H9 (cell line): ENCODE data around the gene EPHX1. TPM values are rescaled to one million over a fixed set of nuclear protein-coding genes. Genes with fewer than 3 reads are reported as not detected.
"Not testable (repeated sequence)": the region's sequence is repeated elsewhere in the genome, so short reads cannot be mapped to it uniquely, and the experiment has no call there.

Experiments
- DNase-seq: peaks from one replicate; pipeline ENCODE4 v3.0.0-alpha.2; 2017
- H2AFZ ChIP-seq: one replicate; pipeline ENCODE4 v1.6.1; 2013; ENCODE audit warnings: mild to moderate bottlenecking, low read length, control low read depth, moderate library complexity
- H2AK5ac ChIP-seq: 2 replicates; pipeline ENCODE4 v1.6.1; 2013; ENCODE audit warnings: low read length, control low read depth, mixed read lengths; ENCODE audit not compliant: insufficient read length
- H2BK120ac ChIP-seq: one replicate; pipeline ENCODE4 v1.6.1; 2013; ENCODE audit warnings: low read depth, mild to moderate bottlenecking, low read length, control low read depth, inconsistent platforms; ENCODE audit not compliant: poor library complexity, severe bottlenecking
- H2BK12ac ChIP-seq: 2 replicates; pipeline ENCODE4 v1.6.1; 2013; ENCODE audit warnings: low read length, control low read depth, mixed read lengths, low read depth; ENCODE audit not compliant: insufficient read length
- H2BK15ac ChIP-seq: 2 replicates; pipeline ENCODE4 v1.6.1; 2013; ENCODE audit warnings: low read depth, low read length, control low read depth
- H2BK20ac ChIP-seq: one replicate; pipeline ENCODE4 v1.6.1; 2013; ENCODE audit warnings: low read depth, mild to moderate bottlenecking, low read length, control low read depth, inconsistent platforms; ENCODE audit not compliant: poor library complexity, severe bottlenecking
- H2BK5ac ChIP-seq: 2 replicates; pipeline ENCODE4 v1.6.1; 2013; ENCODE audit warnings: low read length, control low read depth, mixed read lengths; ENCODE audit not compliant: insufficient read length
- H3K14ac ChIP-seq: 2 replicates; pipeline ENCODE4 v1.6.1; 2013; ENCODE audit warnings: low read length, control low read depth; ENCODE audit not compliant: insufficient read depth
- H3K18ac ChIP-seq: 2 replicates; pipeline ENCODE4 v1.6.1; 2013; ENCODE audit warnings: low read depth, mild to moderate bottlenecking, mixed read lengths, low read length, control low read depth; ENCODE audit not compliant: insufficient read length
- H3K23ac ChIP-seq: 2 replicates; pipeline ENCODE4 v1.6.1; 2013; ENCODE audit warnings: low read length, control low read depth, mixed read lengths, low read depth; ENCODE audit not compliant: insufficient read length
- H3K23me2 ChIP-seq: 2 replicates; pipeline ENCODE4 v1.6.1; 2013; ENCODE audit warnings: low read depth, mild to moderate bottlenecking, mixed read lengths, low read length, control low read depth; ENCODE audit not compliant: insufficient read length, poor library complexity, severe bottlenecking
- H3K27ac ChIP-seq: 2 replicates; pipeline ENCODE4 v1.5.1; 2013; ENCODE audit warnings: low read length, control low read depth, mixed read lengths, low read depth; ENCODE audit not compliant: insufficient read length
- H3K27me3 ChIP-seq: 2 replicates; pipeline ENCODE4 v1.6.1; 2013; ENCODE audit warnings: low read length, control low read depth, inconsistent platforms; ENCODE audit not compliant: insufficient read depth
- H3K4ac ChIP-seq: 2 replicates; pipeline ENCODE4 v1.6.1; 2013; ENCODE audit warnings: low read depth, mild to moderate bottlenecking, control low read depth, inconsistent platforms, low read length, moderate library complexity
- H3K4me1 ChIP-seq: 2 replicates; pipeline ENCODE4 v1.6.1; 2013; ENCODE audit warnings: low read length, control low read depth, inconsistent platforms; ENCODE audit not compliant: insufficient read depth
- H3K4me2 ChIP-seq: 2 replicates; pipeline ENCODE4 v1.6.1; 2013; ENCODE audit warnings: low read length, control low read depth, mixed read lengths; ENCODE audit not compliant: insufficient read length, insufficient read depth
- H3K56ac ChIP-seq: 2 replicates; pipeline ENCODE4 v1.6.1; 2013; ENCODE audit warnings: low read depth, mild to moderate bottlenecking, mixed read lengths, low read length, control low read depth; ENCODE audit not compliant: insufficient read length
- H3K79me1 ChIP-seq: 2 replicates; pipeline ENCODE4 v1.6.1; 2013; ENCODE audit warnings: low read depth, mild to moderate bottlenecking, moderate library complexity, low read length, control low read depth, inconsistent platforms; ENCODE audit not compliant: insufficient read depth, poor library complexity, severe bottlenecking
- H3K79me2 ChIP-seq: 2 replicates; pipeline ENCODE4 v1.6.1; 2013; ENCODE audit warnings: low read length, control low read depth, inconsistent platforms; ENCODE audit not compliant: insufficient read depth
- H3K9ac ChIP-seq: 2 replicates; pipeline ENCODE4 v1.6.1; 2013; ENCODE audit warnings: low read length, control low read depth, mixed read lengths; ENCODE audit not compliant: insufficient read length; ENCODE audit errors: extremely low read depth
- H3K9me3 ChIP-seq: one replicate; pipeline ENCODE4 v1.6.1; 2013; ENCODE audit warnings: low read depth, low read length, inconsistent platforms; ENCODE audit not compliant: control insufficient read depth
- H3T11ph ChIP-seq: one replicate; pipeline ENCODE4 v1.6.1; 2013; ENCODE audit warnings: mild to moderate bottlenecking, low read length, control low read depth, inconsistent platforms
- H4K20me1 ChIP-seq: one replicate; pipeline ENCODE4 v1.6.1; 2013; ENCODE audit not compliant: control insufficient read depth, insufficient read length, insufficient read depth
- H4K5ac ChIP-seq: 2 replicates; pipeline ENCODE4 v1.6.1; 2013; ENCODE audit warnings: low read depth, mild to moderate bottlenecking, mixed read lengths, low read length, control low read depth; ENCODE audit not compliant: insufficient read length
- H4K8ac ChIP-seq: replicated peaks from 2 replicates; pipeline ENCODE4 v1.6.1; 2013; ENCODE audit warnings: low read length, control low read depth, mixed read lengths, low read depth; ENCODE audit not compliant: insufficient read length
- H4K91ac ChIP-seq: 2 replicates; pipeline ENCODE4 v1.6.1; 2013; ENCODE audit warnings: low read depth, mild to moderate bottlenecking, moderate library complexity, mixed read lengths, low read length, control low read depth; ENCODE audit not compliant: insufficient read length
- H3K27ac Mint-ChIP-seq, 3 experiments: 2 replicates in 2 of 3; 3 replicates in 1 of 3; pipeline ENCODE4 v1.8.0; 2020 to 2021; ENCODE audit warnings: mixed read lengths in 3 of 3, mild to moderate bottlenecking in 1 of 3, moderate library complexity in 1 of 3
- H3K27me3 Mint-ChIP-seq: 2 replicates; pipeline ENCODE4 v1.8.0; 2021; ENCODE audit warnings: low read depth, mild to moderate bottlenecking, moderate library complexity, mixed read lengths
- H3K36me3 Mint-ChIP-seq, 3 experiments: 2 replicates in 2 of 3; 3 replicates in 1 of 3; pipeline ENCODE4 v1.8.0; 2020 to 2021; ENCODE audit warnings: low read depth in 3 of 3, mixed read lengths in 3 of 3; ENCODE audit not compliant: insufficient read depth in 1 of 3
- H3K4me1 Mint-ChIP-seq, 2 experiments: 2 replicates each; pipeline ENCODE4 v1.8.0; 2020; ENCODE audit warnings: mixed read lengths in 2 of 2
- H3K4me3 Mint-ChIP-seq, 2 experiments: 2 replicates in 1 of 2; 3 replicates in 1 of 2; pipeline ENCODE4 v1.8.0; 2020 to 2021; ENCODE audit warnings: mild to moderate bottlenecking in 2 of 2, mixed read lengths in 2 of 2, moderate library complexity in 1 of 2
- H3K9me3 Mint-ChIP-seq, 2 experiments: 2 replicates in 1 of 2; 3 replicates in 1 of 2; pipeline ENCODE4 v1.8.0; 2020; ENCODE audit warnings: mild to moderate bottlenecking in 2 of 2, mixed read lengths in 2 of 2, moderate library complexity in 1 of 2
- CTCF ChIP-seq: fragments of 200-600 bp; sonication (generic); conservative IDR thresholded peaks from 3 replicates; pipeline ENCODE4 v1.8.0; 2021; ENCODE audit warnings: antibody characterized with exemption, mild to moderate bottlenecking
- WGBS: extraction: QIAGEN DNeasy Blood & Tissue Kit; methylation state at CpG from one replicate; pipeline ENCODE4 v1.1.7; 2013; ENCODE audit warnings: missing lambda C conversion rate, low lambda C conversion rate, mixed read lengths; ENCODE audit not compliant: insufficient read length; ENCODE audit errors: extremely low coverage; 5-methylcytosine and 5-hydroxymethylcytosine counted together
- total RNA-seq: library from RNA; stranded (reverse); gene quantifications from 2 replicates; pipeline ENCODE4 v1.2.1, GENCODE V29; 2021

Gene EPHX1
- total RNA-seq, 1 experiment from 2014 or later = 40.6 TPM

DNA sequence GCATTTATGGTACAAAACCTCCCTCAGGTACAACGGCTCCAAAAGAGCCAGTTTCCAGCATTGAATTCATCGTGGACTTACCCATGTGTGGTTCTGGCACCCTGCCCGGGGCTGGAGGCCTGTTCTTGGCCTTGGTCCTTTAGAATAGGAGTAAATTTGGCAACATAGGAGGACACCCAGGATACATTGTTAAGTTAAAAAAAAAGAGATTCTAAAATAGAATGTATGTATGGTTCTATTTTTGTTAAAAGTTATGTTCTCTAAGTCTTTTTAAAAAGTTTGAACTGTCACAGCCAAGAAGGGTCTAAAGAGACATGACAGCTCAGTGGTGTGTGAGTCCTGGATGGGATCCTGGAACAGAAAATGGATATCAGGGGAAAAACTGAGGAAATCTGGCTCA is 25.9 kb downstream of the EPHX1 start:
- DNase-seq = no peak
- no peaks in the 10 kb centered on the region for H3K4me1 Mint-ChIP-seq
- H3K4me2 ChIP-seq = no peak overlapping the region
- H2BK5ac ChIP-seq = no peak overlapping the region
- H2AFZ ChIP-seq = no peak overlapping the region
- H3T11ph ChIP-seq = no peak overlapping the region
- H2BK15ac ChIP-seq = no peak overlapping the region
- H2BK20ac ChIP-seq = no peak overlapping the region
- H3K27ac ChIP-seq = no peak overlapping the region
- H3K4me3 Mint-ChIP-seq = no peak overlapping the region
- no peaks in the 10 kb centered on the region for H3K27me3 ChIP-seq
- H3K23ac ChIP-seq = no peak overlapping the region
- no peaks in the 10 kb centered on the region for H4K20me1 ChIP-seq
- no peak overlapping the region for H4K5ac ChIP-seq
- H3K23me2 ChIP-seq = no peaks in the 10 kb centered on the region
- WGBS = no CpG with 5 or more reads among the region's 3 CpGs
- H3K18ac ChIP-seq = no peak overlapping the region
- H3K4ac ChIP-seq = no peak overlapping the region
- no peak overlapping the region for H2AK5ac ChIP-seq
- H3K79me1 ChIP-seq = no peaks in the 10 kb centered on the region
- no peak overlapping the region for H3K27ac Mint-ChIP-seq
- H2BK120ac ChIP-seq = no peak overlapping the region
- H3K9me3 Mint-ChIP-seq = no peaks in the 10 kb centered on the region
- no peak overlapping the region for H3K14ac ChIP-seq
- H4K8ac ChIP-seq = no peak overlapping the region
- H3K56ac ChIP-seq = no peak overlapping the region
- H3K79me2 ChIP-seq = no peaks in the 10 kb centered on the region
- H2BK12ac ChIP-seq = no peak overlapping the region
- peaks cover 29 to 50% (median 32%) of the 10 kb centered on the region in 3 experiments for H3K36me3 Mint-ChIP-seq
- H3K4me1 ChIP-seq = no peaks in the 10 kb centered on the region
- no peak overlapping the region for H4K91ac ChIP-seq
- TF ChIP-seq CTCF = no peak
- no peaks in the 10 kb centered on the region for H3K9me3 ChIP-seq
- no peak overlapping the region for H3K9ac ChIP-seq
- no peaks in the 10 kb centered on the region for H3K27me3 Mint-ChIP-seq

GRCh38 chr1:225836296-225836695 is 26.4 kb downstream of the EPHX1 start:
- not testable (repeated sequence) for DNase-seq, H3K18ac ChIP-seq

More at GRCh38 chr1:225836296-225836695, 26.4 kb downstream of the EPHX1 start:
- not testable (repeated sequence) for H4K20me1 ChIP-seq, H2BK5ac ChIP-seq, H4K8ac ChIP-seq, H3K27ac Mint-ChIP-seq, H2BK12ac ChIP-seq, H3K23ac ChIP-seq, H2BK20ac ChIP-seq, H4K91ac ChIP-seq, H2BK120ac ChIP-seq, H3K4me3 Mint-ChIP-seq, H3K9me3 ChIP-seq, H3K9ac ChIP-seq, H3K4me1 ChIP-seq, H2BK15ac ChIP-seq, H3K27ac ChIP-seq, H3K23me2 ChIP-seq, H2AK5ac ChIP-seq, H3K4me1 Mint-ChIP-seq, H3K4ac ChIP-seq, H3K79me2 ChIP-seq, H2AFZ ChIP-seq, H3K27me3 Mint-ChIP-seq, H3K14ac ChIP-seq, H3K4me2 ChIP-seq, H3T11ph ChIP-seq, H4K5ac ChIP-seq, H3K27me3 ChIP-seq, H3K9me3 Mint-ChIP-seq, H3K79me1 ChIP-seq, H3K56ac ChIP-seq
- peaks cover 32 to 49% (median 35%) of the 10 kb centered on the region in 3 experiments for H3K36me3 Mint-ChIP-seq
- WGBS = no CpG with 5 or more reads among the region's 4 CpGs
